Kidney epithelial cell (primary cell): ENCODE measurements around the gene KIF26B. TPM values are rescaled to one million over a fixed set of nuclear protein-coding genes. Genes with fewer than 3 reads are reported as not detected.

Experiments used
- DNase-seq: peaks from one replicate; pipeline ENCODE4 v3.0.0-alpha.2; 2010; ENCODE audit warnings: low read depth
- H3K27me3 ChIP-seq: 2 replicates; pipeline ENCODE4 v1.6.0; 2011; ENCODE audit warnings: low read length; ENCODE audit not compliant: control insufficient read depth, insufficient read depth
- H3K36me3 ChIP-seq: 2 replicates; pipeline ENCODE4 v1.5.1; 2011; ENCODE audit warnings: low read length; ENCODE audit not compliant: control insufficient read depth, insufficient read depth
- H3K4me3 ChIP-seq: 2 replicates; pipeline ENCODE4 v1.5.1; 2011; ENCODE audit warnings: low read depth, mild to moderate bottlenecking, control low read depth, low read length
- total RNA-seq: library from RNA; depleted of rRNA; stranded (reverse); fragments of >200 nt; gene quantifications from 2 replicates; pipeline ENCODE4 v1.2.3, GENCODE V29; 2015
- TF ChIP-seq, protein P1 (sequence below): IDR thresholded peaks from 2 replicates; pipeline ENCODE4 v1.5.1; 2011; ENCODE audit warnings: mild to moderate bottlenecking, moderate library complexity, low read length, control low read depth, inconsistent platforms; ENCODE audit not compliant: insufficient read depth, poor library complexity, severe bottlenecking

KIF26B gene
- total RNA-seq, 1 donor from 2014 or later, result 14.6 TPM

DNA sequence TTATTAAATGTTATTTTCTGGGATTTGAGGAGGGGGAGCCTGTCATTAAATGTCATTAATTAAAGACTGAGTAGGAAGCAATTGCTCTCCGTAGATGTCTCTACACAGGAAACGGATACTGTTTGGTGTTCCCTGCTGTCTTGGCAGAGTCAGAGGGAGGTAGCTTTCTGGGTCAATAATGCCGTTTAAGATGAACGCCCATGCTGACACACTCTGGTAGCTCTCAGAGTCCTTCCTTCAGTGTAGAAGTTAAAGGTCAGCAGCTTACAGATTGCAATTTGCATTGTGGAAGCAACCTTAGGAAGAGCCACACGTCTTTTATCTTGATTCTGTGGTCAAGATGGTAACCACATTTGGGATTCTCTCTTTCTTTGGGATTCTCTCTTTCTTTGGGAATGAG lies 257.5 kb downstream of the KIF26B start:
- Histone ChIP-seq H3K27me3 (no peaks in the 10 kb centered on the region), H3K4me3 (no peak overlapping the region), H3K36me3 (no peaks in the 10 kb centered on the region)
- TF ChIP-seq, protein P1, sequence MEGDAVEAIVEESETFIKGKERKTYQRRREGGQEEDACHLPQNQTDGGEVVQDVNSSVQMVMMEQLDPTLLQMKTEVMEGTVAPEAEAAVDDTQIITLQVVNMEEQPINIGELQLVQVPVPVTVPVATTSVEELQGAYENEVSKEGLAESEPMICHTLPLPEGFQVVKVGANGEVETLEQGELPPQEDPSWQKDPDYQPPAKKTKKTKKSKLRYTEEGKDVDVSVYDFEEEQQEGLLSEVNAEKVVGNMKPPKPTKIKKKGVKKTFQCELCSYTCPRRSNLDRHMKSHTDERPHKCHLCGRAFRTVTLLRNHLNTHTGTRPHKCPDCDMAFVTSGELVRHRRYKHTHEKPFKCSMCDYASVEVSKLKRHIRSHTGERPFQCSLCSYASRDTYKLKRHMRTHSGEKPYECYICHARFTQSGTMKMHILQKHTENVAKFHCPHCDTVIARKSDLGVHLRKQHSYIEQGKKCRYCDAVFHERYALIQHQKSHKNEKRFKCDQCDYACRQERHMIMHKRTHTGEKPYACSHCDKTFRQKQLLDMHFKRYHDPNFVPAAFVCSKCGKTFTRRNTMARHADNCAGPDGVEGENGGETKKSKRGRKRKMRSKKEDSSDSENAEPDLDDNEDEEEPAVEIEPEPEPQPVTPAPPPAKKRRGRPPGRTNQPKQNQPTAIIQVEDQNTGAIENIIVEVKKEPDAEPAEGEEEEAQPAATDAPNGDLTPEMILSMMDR, result no peak
- no peak for DNase-seq

DNA sequence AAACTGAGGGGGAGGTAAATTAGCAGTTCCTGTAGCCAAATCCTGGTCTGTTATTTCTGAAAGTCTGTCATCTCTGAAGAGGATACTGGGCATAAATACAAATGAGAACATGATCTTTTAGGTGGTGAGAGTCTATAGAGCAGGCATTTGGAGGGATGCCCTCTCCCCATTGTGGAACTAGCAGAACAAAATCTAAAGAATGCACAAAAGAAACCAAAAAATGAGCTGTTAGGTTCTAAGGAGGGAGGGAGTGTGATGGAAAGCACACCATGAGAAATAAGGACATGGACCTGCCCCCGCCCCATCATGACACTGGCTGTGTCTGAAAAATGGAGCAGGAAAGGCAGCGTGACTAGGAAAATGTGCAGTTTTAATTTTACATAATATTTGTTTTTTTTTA lies 262.0 kb downstream of the KIF26B start:
- TF ChIP-seq, protein P1, result no peak
- H3K4me3 ChIP-seq, result no peak overlapping the region
- no peaks in the 10 kb centered on the region for H3K27me3 ChIP-seq
- no peak for DNase-seq
- no peaks in the 10 kb centered on the region for H3K36me3 ChIP-seq

DNA sequence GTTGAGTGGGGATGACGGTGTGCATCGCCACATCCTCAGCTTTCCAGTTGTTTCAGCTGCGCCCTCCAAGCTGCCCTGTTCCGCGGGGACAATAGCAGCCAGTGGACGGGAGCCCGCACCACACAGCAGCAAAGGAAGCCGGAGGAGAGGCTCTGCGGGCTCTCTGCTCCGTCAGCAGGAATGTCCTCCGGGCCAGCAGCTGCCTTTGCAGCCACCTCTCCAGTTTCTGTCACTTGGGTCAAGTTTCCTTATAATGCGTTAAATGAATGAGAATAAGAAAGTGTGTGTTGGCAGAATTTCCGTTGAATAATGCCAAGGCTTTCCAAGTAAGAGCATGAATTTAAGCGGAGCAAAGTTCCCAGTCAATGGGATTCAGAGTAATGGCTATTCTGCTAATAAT lies 263.3 kb downstream of the KIF26B start:
- no peak for DNase-seq
- H3K4me3 ChIP-seq, result no peak overlapping the region
- TF ChIP-seq, protein P1, result no peak
- H3K27me3 ChIP-seq, result no peaks in the 10 kb centered on the region
- H3K36me3 ChIP-seq, result no peaks in the 10 kb centered on the region

DNA sequence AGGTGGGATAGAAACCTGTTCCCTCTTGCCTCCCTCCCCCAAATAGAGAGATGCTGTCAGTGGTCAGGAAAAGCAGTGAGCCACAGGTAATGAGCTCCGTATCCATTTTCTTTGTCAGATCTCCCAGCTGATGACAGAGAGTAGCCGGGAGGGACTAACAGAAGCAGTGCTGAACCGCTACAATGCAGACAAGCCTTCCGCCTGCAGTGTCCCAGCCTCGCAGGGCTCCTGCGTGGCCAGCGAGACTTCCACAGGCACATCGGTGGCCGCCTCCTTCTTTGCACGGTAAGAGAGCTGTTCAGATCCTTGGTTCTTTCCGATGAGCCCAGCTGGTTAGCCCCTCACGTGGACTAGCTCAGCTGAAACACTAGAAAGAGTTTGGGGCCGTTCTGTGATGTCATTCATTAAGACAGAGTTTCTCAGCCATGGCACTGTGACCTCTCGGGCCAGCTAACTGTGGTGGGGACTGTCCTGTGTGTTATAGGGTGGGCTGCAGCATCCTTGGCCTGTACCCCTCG lies 264.7 kb downstream of the KIF26B start:
- Histone ChIP-seq H3K4me3 (no peak overlapping the region), H3K36me3 (no peaks in the 10 kb centered on the region), H3K27me3 (no peaks in the 10 kb centered on the region)
- TF ChIP-seq, protein P1, result no peak
- no peak for DNase-seq

DNA sequence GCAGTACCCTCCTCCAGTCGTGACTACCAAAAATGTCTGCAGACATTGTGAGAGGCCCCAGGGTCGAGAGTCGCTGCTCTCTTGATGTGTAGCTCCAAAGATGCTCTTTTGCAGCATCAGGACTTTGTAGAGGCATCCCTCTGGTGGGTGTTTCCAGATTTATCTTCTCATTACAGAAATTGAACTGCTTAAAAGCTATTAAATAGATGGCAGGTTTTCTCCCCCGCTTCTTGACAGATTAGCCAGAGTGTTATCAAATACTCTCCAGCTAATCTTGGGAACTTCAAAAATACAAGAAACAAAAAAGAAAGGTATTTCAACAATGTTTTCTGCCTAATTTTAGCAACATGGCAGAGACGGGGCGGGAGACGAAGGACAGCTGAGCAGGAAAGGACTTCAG lies 265.2 kb downstream of the KIF26B start:
- DNase-seq, result no peak
- no peaks in the 10 kb centered on the region for H3K27me3 ChIP-seq
- TF ChIP-seq, protein P1, result no peak
- no peak overlapping the region for H3K4me3 ChIP-seq
- H3K36me3 ChIP-seq, result no peaks in the 10 kb centered on the region

DNA sequence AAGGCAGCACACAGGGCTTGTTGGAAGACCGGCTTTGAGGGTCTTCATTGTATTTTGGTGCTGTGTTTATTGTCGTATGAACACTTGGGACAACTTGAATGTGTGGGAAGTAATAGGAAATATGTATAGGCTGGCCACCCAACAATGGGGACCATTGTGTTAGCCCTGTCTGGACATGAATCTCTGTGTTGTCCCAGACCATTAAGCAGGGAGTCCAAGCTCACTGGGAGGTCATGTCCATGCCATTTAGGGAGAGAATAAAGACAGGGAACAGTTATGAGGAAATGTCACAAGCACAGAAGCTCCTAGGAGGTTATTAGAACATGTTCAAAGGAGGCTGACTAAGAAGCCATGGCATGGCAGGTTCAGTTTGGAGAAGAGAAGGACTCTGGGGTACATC lies 266.1 kb downstream of the KIF26B start:
- Histone ChIP-seq H3K4me3 (no peak overlapping the region), H3K36me3 (no peaks in the 10 kb centered on the region), H3K27me3 (no peaks in the 10 kb centered on the region)
- TF ChIP-seq, protein P1, result no peak
- no peak for DNase-seq
